ENCODE measurements around the gene PYCR2.

DNA sequence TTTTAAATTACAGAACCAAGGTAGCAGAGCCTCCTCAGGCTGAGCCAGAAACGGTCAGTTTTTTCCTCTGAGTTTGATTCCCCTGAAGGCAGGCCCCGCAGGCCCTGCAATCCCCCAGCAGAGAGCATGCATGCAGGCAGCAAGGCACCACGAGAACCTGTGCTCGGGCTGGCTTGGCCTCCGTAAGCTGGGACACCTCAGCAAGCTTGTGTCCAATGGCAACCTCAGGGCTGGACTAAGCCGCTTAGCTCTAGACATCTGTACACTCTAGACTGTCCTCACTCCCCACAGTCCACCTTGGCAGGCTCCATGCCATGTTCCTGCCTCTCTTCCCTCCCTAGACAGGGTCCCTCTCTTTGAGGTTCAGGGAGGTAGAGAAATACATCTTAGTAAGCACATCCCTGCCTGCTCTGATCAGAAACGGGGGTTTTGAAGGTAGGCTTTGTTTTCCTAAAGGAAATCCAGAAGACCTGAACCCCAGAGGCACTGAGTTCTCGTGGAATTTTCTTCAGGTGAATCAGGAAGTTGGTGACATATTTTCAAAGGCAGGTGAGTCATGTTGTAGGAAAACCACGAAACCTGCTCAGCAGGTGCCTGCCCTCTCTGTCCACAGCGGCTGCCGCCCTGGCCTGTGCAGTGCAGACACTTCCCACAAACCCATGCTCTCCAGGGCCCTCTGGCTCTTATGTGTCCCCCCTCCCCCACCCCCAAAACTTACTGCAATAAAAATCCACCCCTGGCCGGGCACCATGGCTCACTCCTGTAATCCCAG is 48.8 kb downstream of the PYCR2 start:
- TF ChIP-seq, protein P1, sequence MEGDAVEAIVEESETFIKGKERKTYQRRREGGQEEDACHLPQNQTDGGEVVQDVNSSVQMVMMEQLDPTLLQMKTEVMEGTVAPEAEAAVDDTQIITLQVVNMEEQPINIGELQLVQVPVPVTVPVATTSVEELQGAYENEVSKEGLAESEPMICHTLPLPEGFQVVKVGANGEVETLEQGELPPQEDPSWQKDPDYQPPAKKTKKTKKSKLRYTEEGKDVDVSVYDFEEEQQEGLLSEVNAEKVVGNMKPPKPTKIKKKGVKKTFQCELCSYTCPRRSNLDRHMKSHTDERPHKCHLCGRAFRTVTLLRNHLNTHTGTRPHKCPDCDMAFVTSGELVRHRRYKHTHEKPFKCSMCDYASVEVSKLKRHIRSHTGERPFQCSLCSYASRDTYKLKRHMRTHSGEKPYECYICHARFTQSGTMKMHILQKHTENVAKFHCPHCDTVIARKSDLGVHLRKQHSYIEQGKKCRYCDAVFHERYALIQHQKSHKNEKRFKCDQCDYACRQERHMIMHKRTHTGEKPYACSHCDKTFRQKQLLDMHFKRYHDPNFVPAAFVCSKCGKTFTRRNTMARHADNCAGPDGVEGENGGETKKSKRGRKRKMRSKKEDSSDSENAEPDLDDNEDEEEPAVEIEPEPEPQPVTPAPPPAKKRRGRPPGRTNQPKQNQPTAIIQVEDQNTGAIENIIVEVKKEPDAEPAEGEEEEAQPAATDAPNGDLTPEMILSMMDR (IDR thresholded peaks at IDR 0.05; ENCODE audit: control extremely low read depth in 1 of 3, insufficient read depth in 1 of 3, low read depth in 1 of 3, low read length in 3 of 3), result no peak
- TF ChIP-seq YY1 (IDR thresholded peaks at IDR 0.05; ENCODE audit: low read depth, low read length) (no peak), CEBPB (IDR thresholded peaks at IDR 0.05; ENCODE audit: low read depth, low read length) (no peak), SRF (IDR thresholded peaks at IDR 0.05; ENCODE audit: low read depth, low read length) (no peak)
